Effector memory CD4-positive, alpha-beta T cell (primary cell): ENCODE measurements around the gene PLA2G2E.
"Not testable (repeated sequence)": the region's sequence is repeated elsewhere in the genome, so short reads cannot be mapped to it uniquely, and the experiment has no call there.

Experiments
- DNase-seq, 3 donors: peaks; one replicate each; pipeline ENCODE4 v3.0.0-alpha.2; 2020
- H3K27ac ChIP-seq: 2 replicates; pipeline ENCODE4 v1.7.0; 2013; ENCODE audit warnings: mild to moderate bottlenecking, low read length, moderate library complexity; ENCODE audit not compliant: insufficient read depth, poor library complexity, severe bottlenecking
- H3K27me3 ChIP-seq: replicated peaks from 2 replicates; pipeline ENCODE4 v1.7.0; 2013; ENCODE audit warnings: mild to moderate bottlenecking, low read length; ENCODE audit not compliant: insufficient read depth, control insufficient read depth, poor library complexity, severe bottlenecking
- H3K36me3 ChIP-seq: 2 replicates; pipeline ENCODE4 v1.7.0; 2013; ENCODE audit warnings: mild to moderate bottlenecking, low read length, moderate library complexity; ENCODE audit not compliant: control insufficient read depth, insufficient read depth
- H3K4me1 ChIP-seq: 2 replicates; pipeline ENCODE4 v1.7.0; 2013; ENCODE audit warnings: low read length, mild to moderate bottlenecking; ENCODE audit not compliant: control insufficient read depth, insufficient read depth, poor library complexity, severe bottlenecking
- H3K4me3 ChIP-seq: 2 replicates; pipeline ENCODE4 v1.7.0; 2013; ENCODE audit warnings: low read length, low read depth, mild to moderate bottlenecking; ENCODE audit not compliant: insufficient read depth, poor library complexity, severe bottlenecking
- H3K9me3 ChIP-seq: 2 replicates; pipeline ENCODE4 v1.7.0; 2013; ENCODE audit warnings: mild to moderate bottlenecking, low read length, moderate library complexity; ENCODE audit not compliant: control insufficient read depth

The PLA2G2E gene

GRCh38 chr1:19892628-19893168 lies 30.7 kb downstream of the PLA2G2E start:
- no peak overlapping the region for H3K4me3 ChIP-seq
- no peaks in the 10 kb centered on the region for H3K4me1 ChIP-seq
- H3K9me3 ChIP-seq, result no peaks in the 10 kb centered on the region
- peaks cover 44% of the 10 kb centered on the region for H3K36me3 ChIP-seq
- DNase-seq, result no peak
- H3K27ac ChIP-seq, result no peak overlapping the region
- no peaks in the 10 kb centered on the region for H3K27me3 ChIP-seq

GRCh38 chr1:19892129-19892528 lies 31.3 kb downstream of the PLA2G2E start:
- H3K27me3 ChIP-seq, result no peaks in the 10 kb centered on the region
- H3K36me3 ChIP-seq, result peaks cover 42% of the 10 kb centered on the region
- no peak overlapping the region for H3K27ac ChIP-seq
- no peak for DNase-seq
- no peak overlapping the region for H3K4me3 ChIP-seq
- no peaks in the 10 kb centered on the region for H3K4me1 ChIP-seq
- H3K9me3 ChIP-seq, result no peaks in the 10 kb centered on the region

GRCh38 chr1:19889656-19890055 lies 33.8 kb downstream of the PLA2G2E start:
- H3K36me3 ChIP-seq, result peaks cover 33% of the 10 kb centered on the region
- no peaks in the 10 kb centered on the region for H3K27me3 ChIP-seq
- H3K4me1 ChIP-seq, result no peaks in the 10 kb centered on the region
- DNase-seq, result no peak
- no peak overlapping the region for H3K27ac ChIP-seq
- no peak overlapping the region for H3K4me3 ChIP-seq
- H3K9me3 ChIP-seq, result no peaks in the 10 kb centered on the region

- no peak for DNase-seq
- peaks cover 8% of the 10 kb centered on the region for H3K4me1 ChIP-seq
- no peak overlapping the region for H3K27ac ChIP-seq
- no peak overlapping the region for H3K4me3 ChIP-seq
- H3K9me3 ChIP-seq, result no peaks in the 10 kb centered on the region
- no peaks in the 10 kb centered on the region for H3K27me3 ChIP-seq
- peaks cover 18% of the 10 kb centered on the region for H3K36me3 ChIP-seq
Measured at GRCh38 chr1:19888112-19888511, 35.3 kb downstream of the PLA2G2E start.

- Histone ChIP-seq H3K27ac (no peak overlapping the region), H3K9me3 (no peaks in the 10 kb centered on the region), H3K36me3 (peaks cover 3% of the 10 kb centered on the region), H3K4me3 (no peak overlapping the region), H3K27me3 (no peaks in the 10 kb centered on the region), H3K4me1 (peaks cover 10% of the 10 kb centered on the region)
- no peak for DNase-seq
Measured at GRCh38 chr1:19885821-19886220, 37.6 kb downstream of the PLA2G2E start.

- Histone ChIP-seq H3K4me3 (no peak overlapping the region), H3K4me1 (peaks cover 10% of the 10 kb centered on the region), H3K27me3 (no peaks in the 10 kb centered on the region), H3K27ac (no peak overlapping the region), H3K36me3 (peaks cover 3% of the 10 kb centered on the region), H3K9me3 (no peaks in the 10 kb centered on the region)
- DNase-seq, result no peak
Measured at GRCh38 chr1:19884312-19884711, 39.1 kb downstream of the PLA2G2E start.

- peaks cover 10% of the 10 kb centered on the region for H3K4me1 ChIP-seq
- peak; percentile 90 to 93 (median 93) for DNase-seq
- H3K27me3 ChIP-seq, result no peaks in the 10 kb centered on the region
- no peaks in the 10 kb centered on the region for H3K9me3 ChIP-seq
- H3K4me3 ChIP-seq, result peak within 1 kb of the TSS; percentile 85
- peak within 1 kb of the TSS; percentile 75 for H3K27ac ChIP-seq
- H3K36me3 ChIP-seq, result peaks cover 2% of the 10 kb centered on the region
Measured at GRCh38 chr1:19882111-19883071, 41.0 kb downstream of the PLA2G2E start, which contains the start of gene OTUD3. Gene OTUD3 (plus strand): TSS chr1:19882395. CDS start chr1:19882514, 119 bp downstream.

GRCh38 chr1:19880841-19881240 lies 42.6 kb downstream of the PLA2G2E start:
- H3K4me1 ChIP-seq, result peaks cover 10% of the 10 kb centered on the region
- not testable (repeated sequence) for H3K27me3 ChIP-seq, H3K27ac ChIP-seq, H3K4me3 ChIP-seq, H3K36me3 ChIP-seq, H3K9me3 ChIP-seq, DNase-seq

GRCh38 chr1:19879661-19880060 lies 43.8 kb downstream of the PLA2G2E start:
- Histone ChIP-seq H3K27me3 (no peaks in the 10 kb centered on the region), H3K4me1 (peaks cover 10% of the 10 kb centered on the region), H3K27ac (no peak overlapping the region), H3K36me3 (no peaks in the 10 kb centered on the region), H3K9me3 (no peaks in the 10 kb centered on the region), H3K4me3 (no peak overlapping the region)
- DNase-seq, result no peak

- no peaks in the 10 kb centered on the region for H3K36me3 ChIP-seq
- H3K4me1 ChIP-seq, result peaks cover 10% of the 10 kb centered on the region
- no peak overlapping the region for H3K27ac ChIP-seq
- H3K9me3 ChIP-seq, result no peaks in the 10 kb centered on the region
- DNase-seq, result no peak
- no peaks in the 10 kb centered on the region for H3K27me3 ChIP-seq
- H3K4me3 ChIP-seq, result no peak overlapping the region
Measured at GRCh38 chr1:19879227-19879626, 44.2 kb downstream of the PLA2G2E start.
